ENCODE results near the gene APLN. TPM values are rescaled to one million over a fixed set of nuclear protein-coding genes. Genes with fewer than 3 reads are reported as not detected.

Gene APLN, protein sequence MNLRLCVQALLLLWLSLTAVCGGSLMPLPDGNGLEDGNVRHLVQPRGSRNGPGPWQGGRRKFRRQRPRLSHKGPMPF
- 10 to 100 TPM in 1 of 6 donors, 1 to 10 TPM in 3, under 1 TPM in 1, not detected in 1; 0.49 to 14.2 (median 1.7) TPM for total RNA-seq

DNA sequence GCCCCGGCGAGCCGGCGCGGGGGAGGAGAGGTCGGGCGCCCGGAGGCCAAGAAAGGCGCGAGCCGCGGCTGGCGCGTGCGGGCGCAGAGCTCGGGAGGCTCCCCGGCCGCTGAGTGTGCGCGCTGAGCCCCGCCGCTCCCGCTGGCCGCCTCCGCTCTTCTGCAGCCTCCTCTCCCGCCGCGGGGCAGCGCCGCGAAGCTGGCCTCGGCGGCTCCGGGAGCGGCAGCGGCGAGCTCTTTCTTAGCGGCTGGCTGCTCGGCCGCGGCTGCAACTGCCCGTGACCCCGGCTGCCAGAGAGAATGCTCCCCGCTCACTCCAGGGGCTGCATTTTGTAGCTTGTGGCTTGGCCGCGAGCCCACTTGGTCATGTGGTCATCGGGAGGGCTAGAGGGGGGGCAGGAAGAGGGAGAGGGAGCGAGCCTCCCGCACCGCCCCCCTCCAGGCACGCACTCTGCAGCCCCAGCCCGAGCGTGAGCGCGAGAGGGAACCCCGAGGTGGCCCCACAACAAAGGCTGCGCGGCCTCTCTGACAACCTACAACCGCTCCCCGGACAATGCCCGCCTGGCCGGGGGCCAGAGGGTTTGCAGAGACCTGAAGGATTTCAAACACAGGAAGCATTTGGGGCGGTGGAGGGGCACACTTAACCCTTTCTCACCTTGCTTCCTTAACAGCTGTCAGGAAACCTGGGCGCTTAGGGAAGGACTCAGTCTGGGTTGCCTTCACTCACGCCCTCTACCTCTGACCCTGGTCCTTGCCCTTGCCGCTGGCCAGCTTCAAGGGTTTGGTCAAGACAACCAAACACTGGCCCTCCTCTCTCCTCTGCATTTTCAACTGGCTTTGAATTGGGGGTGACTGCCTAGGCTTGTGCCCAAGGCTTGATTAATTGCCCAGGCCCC, at the start of gene APLN:
TSS of gene APLN (minus strand) at position 305 of the 895 bp plus-strand sequence. CDS start 326 bp downstream, outside the sequence.
- DNase-seq (peak in 1 of 2 donors; percentile 88), ATAC-seq (ENCODE audit: low FRiP score in 2 of 2) (peak in 1 of 2 donors; percentile 89)
- 41% methylated on average over 32 of the region's 67 CpGs; no CpG with 5 or more reads in 1 of the 2 donors for WGBS, 2 donors
- TF ChIP-seq POLR2AphosphoS5 (IDR thresholded peaks at IDR 0.05) (no peak), EP300 (IDR thresholded peaks at IDR 0.05) (no peak)
- H3K36me3 ChIP-seq: no peaks in the 10 kb centered on the region
- H3K4me1 ChIP-seq: peaks cover 0 to 22% (median 10%) of the 10 kb centered on the region in 4 donors
- H3K27ac ChIP-seq: no peak within 1 kb of the TSS
- no peaks in the 10 kb centered on the region for H3K9me3 ChIP-seq
- H3K27me3 ChIP-seq: no peaks in the 10 kb centered on the region
- H3K4me3 ChIP-seq: peak within 1 kb of the TSS; percentile 32 to 54 (median 46)

- Histone ChIP-seq H3K27ac (no peak overlapping the region), H3K4me1 (no peaks in the 10 kb centered on the region), H3K27me3 (no peaks in the 10 kb centered on the region), H3K4me3 (no peak overlapping the region), H3K36me3 (no peaks in the 10 kb centered on the region), H3K9me3 (no peaks in the 10 kb centered on the region)
- ATAC-seq (ENCODE audit: low FRiP score in 2 of 2) (no peak), DNase-seq (no peak)
- no peak for TF ChIP-seq POLR2A (IDR thresholded peaks at IDR 0.05)
- no peak for TF ChIP-seq EP300 (IDR thresholded peaks at IDR 0.05)
- TF ChIP-seq, protein P1, sequence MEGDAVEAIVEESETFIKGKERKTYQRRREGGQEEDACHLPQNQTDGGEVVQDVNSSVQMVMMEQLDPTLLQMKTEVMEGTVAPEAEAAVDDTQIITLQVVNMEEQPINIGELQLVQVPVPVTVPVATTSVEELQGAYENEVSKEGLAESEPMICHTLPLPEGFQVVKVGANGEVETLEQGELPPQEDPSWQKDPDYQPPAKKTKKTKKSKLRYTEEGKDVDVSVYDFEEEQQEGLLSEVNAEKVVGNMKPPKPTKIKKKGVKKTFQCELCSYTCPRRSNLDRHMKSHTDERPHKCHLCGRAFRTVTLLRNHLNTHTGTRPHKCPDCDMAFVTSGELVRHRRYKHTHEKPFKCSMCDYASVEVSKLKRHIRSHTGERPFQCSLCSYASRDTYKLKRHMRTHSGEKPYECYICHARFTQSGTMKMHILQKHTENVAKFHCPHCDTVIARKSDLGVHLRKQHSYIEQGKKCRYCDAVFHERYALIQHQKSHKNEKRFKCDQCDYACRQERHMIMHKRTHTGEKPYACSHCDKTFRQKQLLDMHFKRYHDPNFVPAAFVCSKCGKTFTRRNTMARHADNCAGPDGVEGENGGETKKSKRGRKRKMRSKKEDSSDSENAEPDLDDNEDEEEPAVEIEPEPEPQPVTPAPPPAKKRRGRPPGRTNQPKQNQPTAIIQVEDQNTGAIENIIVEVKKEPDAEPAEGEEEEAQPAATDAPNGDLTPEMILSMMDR (IDR thresholded peaks at IDR 0.05): no peak
- no peak for TF ChIP-seq POLR2AphosphoS5 (IDR thresholded peaks at IDR 0.05)
- 74 to 100% methylated on average over 2 of the region's 2 CpGs for WGBS, 2 donors
Observed at GRCh38 chrX:129704491-129704890, 49.7 kb upstream of the APLN start.

- Histone ChIP-seq H3K4me1 (no peaks in the 10 kb centered on the region), H3K9me3 (no peaks in the 10 kb centered on the region), H3K4me3 (no peak overlapping the region), H3K27me3 (no peaks in the 10 kb centered on the region), H3K27ac (no peak overlapping the region), H3K36me3 (no peaks in the 10 kb centered on the region)
- DNase-seq (peak in 1 of 2 donors; percentile 42), ATAC-seq (ENCODE audit: low FRiP score in 2 of 2) (peak; percentile 21 to 95)
- WGBS, 2 donors: 63 to 69% methylated on average over 5 to 8 of the region's 8 CpGs
- TF ChIP-seq POLR2A (IDR thresholded peaks at IDR 0.05) (no peak), EP300 (IDR thresholded peaks at IDR 0.05) (no peak), POLR2AphosphoS5 (IDR thresholded peaks at IDR 0.05) (no peak)
- TF ChIP-seq, protein P1 (IDR thresholded peaks at IDR 0.05): no peak
Observed at GRCh38 chrX:129701624-129702069, 46.9 kb upstream of the APLN start.

DNA sequence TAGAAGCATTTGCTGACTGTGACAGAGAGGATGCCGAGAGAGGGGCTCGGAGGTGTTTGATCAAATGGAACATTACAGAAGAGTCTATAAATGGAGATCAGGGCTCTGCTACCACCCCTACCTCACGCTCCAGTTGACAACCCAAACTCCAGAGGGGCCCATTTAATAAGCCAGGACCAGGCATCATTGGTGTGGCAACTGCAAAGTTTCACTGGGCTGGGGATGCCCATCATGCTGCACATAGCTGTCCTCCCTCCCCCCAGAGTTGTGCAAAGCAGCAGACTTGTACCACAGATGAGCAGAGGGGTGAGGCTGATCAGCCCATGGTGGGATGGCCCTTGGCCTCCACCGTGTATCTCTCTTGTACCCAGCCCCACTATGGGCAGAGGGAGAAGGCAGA, 45.8 kb upstream of the APLN start:
- Histone ChIP-seq H3K36me3 (no peaks in the 10 kb centered on the region), H3K27me3 (no peaks in the 10 kb centered on the region), H3K27ac (no peak overlapping the region), H3K9me3 (no peaks in the 10 kb centered on the region), H3K4me3 (no peak overlapping the region), H3K4me1 (no peaks in the 10 kb centered on the region)
- TF ChIP-seq EP300 (IDR thresholded peaks at IDR 0.05): no peak
- TF ChIP-seq POLR2AphosphoS5 (IDR thresholded peaks at IDR 0.05): no peak
- TF ChIP-seq, protein P1 (IDR thresholded peaks at IDR 0.05): no peak
- no peak for TF ChIP-seq POLR2A (IDR thresholded peaks at IDR 0.05)
- ATAC-seq (ENCODE audit: low FRiP score in 2 of 2) (peak in 1 of 2 donors; percentile 16), DNase-seq (no peak)
- WGBS, 2 donors: 76 to 100% methylated on average over 2 to 4 of the region's 4 CpGs

DNA sequence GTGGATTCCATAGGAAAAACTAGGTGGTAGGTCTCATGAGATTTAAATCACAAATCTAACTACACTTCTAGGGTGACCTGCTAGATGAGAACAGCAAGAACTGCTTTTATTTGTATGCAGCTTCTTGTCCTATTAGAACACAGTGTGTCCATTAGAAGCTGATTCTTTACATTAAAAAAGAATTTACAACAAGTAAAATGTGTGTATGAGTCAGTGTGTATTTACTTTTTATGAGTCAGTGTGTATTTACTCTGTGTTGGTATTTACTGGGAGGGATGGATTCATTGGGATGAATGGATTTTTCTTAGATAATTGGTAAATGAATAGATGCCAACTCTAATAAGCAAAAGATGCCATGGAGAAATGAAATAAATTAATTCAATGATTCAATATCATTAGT, 43.4 kb upstream of the APLN start:
- Histone ChIP-seq H3K27ac (no peak overlapping the region), H3K4me1 (no peaks in the 10 kb centered on the region), H3K9me3 (no peaks in the 10 kb centered on the region), H3K36me3 (no peaks in the 10 kb centered on the region), H3K27me3 (no peaks in the 10 kb centered on the region), H3K4me3 (no peak overlapping the region)
- ATAC-seq (ENCODE audit: low FRiP score in 2 of 2) (no peak), DNase-seq (no peak)
- no peak for TF ChIP-seq POLR2AphosphoS5 (IDR thresholded peaks at IDR 0.05)
- TF ChIP-seq EP300 (IDR thresholded peaks at IDR 0.05): no peak
- TF ChIP-seq, protein P1 (IDR thresholded peaks at IDR 0.05): no peak
- no peak for TF ChIP-seq POLR2A (IDR thresholded peaks at IDR 0.05)
